ENCODE data around the gene FHIP1A. TPM values are rescaled to one million over a fixed set of nuclear protein-coding genes. Genes with fewer than 3 reads are reported as not detected.

Gene FHIP1A
- total and polyA plus RNA-seq, 2 experiments from 2014 or later = 0.98 to 15.5 TPM

- H3K27ac ChIP-seq = no peak overlapping the region
- TF ChIP-seq, protein P1, sequence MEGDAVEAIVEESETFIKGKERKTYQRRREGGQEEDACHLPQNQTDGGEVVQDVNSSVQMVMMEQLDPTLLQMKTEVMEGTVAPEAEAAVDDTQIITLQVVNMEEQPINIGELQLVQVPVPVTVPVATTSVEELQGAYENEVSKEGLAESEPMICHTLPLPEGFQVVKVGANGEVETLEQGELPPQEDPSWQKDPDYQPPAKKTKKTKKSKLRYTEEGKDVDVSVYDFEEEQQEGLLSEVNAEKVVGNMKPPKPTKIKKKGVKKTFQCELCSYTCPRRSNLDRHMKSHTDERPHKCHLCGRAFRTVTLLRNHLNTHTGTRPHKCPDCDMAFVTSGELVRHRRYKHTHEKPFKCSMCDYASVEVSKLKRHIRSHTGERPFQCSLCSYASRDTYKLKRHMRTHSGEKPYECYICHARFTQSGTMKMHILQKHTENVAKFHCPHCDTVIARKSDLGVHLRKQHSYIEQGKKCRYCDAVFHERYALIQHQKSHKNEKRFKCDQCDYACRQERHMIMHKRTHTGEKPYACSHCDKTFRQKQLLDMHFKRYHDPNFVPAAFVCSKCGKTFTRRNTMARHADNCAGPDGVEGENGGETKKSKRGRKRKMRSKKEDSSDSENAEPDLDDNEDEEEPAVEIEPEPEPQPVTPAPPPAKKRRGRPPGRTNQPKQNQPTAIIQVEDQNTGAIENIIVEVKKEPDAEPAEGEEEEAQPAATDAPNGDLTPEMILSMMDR (IDR thresholded peaks at IDR 0.05; ENCODE audit: low read depth, low read length) = no peak
- DNase-seq (ENCODE audit: low read depth in 1 of 2, low spot score in 1 of 2) = no peak
Measured at GRCh38 chr4:151434183-151434860, 25.3 kb downstream of the FHIP1A start.

DNA sequence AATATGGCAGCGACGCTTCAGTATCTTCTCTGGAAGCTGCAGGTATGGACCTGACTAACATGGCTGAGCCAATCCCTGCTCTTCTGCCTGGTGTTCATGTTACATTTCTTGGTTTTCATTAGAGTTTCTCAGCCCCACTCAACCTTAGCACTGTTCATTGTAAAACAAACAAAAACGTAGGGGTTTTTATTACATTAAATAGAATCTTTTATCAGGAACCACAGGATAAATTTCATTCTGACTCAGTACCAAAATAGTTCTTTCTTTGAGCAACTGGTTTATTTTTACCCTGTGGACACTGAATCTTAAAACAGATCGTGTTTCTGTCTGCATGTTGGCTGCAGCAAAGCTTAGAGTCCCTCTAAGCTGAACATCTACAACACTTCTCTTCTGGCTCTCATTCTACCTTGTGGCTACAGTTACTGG, 27.1 kb downstream of the FHIP1A start:
- Histone ChIP-seq H3K36me3 (no peaks in the 10 kb centered on the region), H3K27ac (peak overlapping the region; percentile 69), H3K27me3 (no peaks in the 10 kb centered on the region)

More at GRCh38 chr4:151434183-151434860, 25.3 kb downstream of the FHIP1A start:
- Histone ChIP-seq H3K36me3 (no peaks in the 10 kb centered on the region), H3K27me3 (no peaks in the 10 kb centered on the region), H3K9me3 (ENCODE audit: low read depth) (no peaks in the 10 kb centered on the region), H3K4me3 (no peak overlapping the region), H3K4me1 (ENCODE audit: low read depth) (peaks cover 17% of the 10 kb centered on the region)

GRCh38 chr4:151437505-151437904, 28.5 kb downstream of the FHIP1A start:
- Histone ChIP-seq H3K36me3 (no peaks in the 10 kb centered on the region), H3K4me1 (ENCODE audit: low read depth) (peaks cover 8% of the 10 kb centered on the region), H3K4me3 (no peak overlapping the region), H3K9me3 (ENCODE audit: low read depth) (no peaks in the 10 kb centered on the region), H3K27ac (no peak overlapping the region), H3K27me3 (no peaks in the 10 kb centered on the region)
- TF ChIP-seq, protein P1 (IDR thresholded peaks at IDR 0.05; ENCODE audit: low read depth, low read length) = no peak
- no peak for DNase-seq (ENCODE audit: low read depth in 1 of 2, low spot score in 1 of 2)

More for the DNA sequence above, 27.1 kb downstream of the FHIP1A start:
- Histone ChIP-seq H3K9me3 (ENCODE audit: low read depth) (no peaks in the 10 kb centered on the region), H3K4me1 (ENCODE audit: low read depth) (peaks cover 8% of the 10 kb centered on the region), H3K4me3 (no peak overlapping the region)
- TF ChIP-seq, protein P1 (IDR thresholded peaks at IDR 0.05; ENCODE audit: low read depth, low read length) = no peak
- peak in 1 of 2 donors; percentile 23 for DNase-seq (ENCODE audit: low read depth in 1 of 2, low spot score in 1 of 2)

DNA sequence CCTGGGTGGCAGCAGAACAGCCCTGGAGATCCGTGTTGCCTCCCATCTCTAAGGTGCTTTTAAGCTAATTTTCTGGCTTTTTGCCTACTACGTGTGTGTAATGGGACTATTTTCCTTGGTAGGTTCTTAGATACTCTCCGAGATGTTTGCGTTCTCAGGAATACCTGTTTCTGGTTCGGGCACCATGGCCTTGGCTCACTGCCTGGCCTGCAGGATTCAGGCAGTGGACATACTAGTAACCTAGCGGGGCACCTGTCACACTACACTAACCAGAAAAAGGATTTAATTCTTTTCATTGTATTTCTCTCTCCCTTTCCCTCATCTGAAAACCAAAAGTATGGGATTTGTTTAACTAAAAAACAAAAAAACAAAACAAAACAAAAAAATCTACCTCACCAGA, 29.2 kb downstream of the FHIP1A start:
- Histone ChIP-seq H3K27ac (no peak overlapping the region), H3K36me3 (no peaks in the 10 kb centered on the region), H3K9me3 (ENCODE audit: low read depth) (no peaks in the 10 kb centered on the region), H3K27me3 (no peaks in the 10 kb centered on the region), H3K4me3 (no peak overlapping the region), H3K4me1 (ENCODE audit: low read depth) (peaks cover 8% of the 10 kb centered on the region)
- TF ChIP-seq, protein P1 (IDR thresholded peaks at IDR 0.05; ENCODE audit: low read depth, low read length) = no peak
- DNase-seq (ENCODE audit: low read depth in 1 of 2, low spot score in 1 of 2) = no peak

DNA sequence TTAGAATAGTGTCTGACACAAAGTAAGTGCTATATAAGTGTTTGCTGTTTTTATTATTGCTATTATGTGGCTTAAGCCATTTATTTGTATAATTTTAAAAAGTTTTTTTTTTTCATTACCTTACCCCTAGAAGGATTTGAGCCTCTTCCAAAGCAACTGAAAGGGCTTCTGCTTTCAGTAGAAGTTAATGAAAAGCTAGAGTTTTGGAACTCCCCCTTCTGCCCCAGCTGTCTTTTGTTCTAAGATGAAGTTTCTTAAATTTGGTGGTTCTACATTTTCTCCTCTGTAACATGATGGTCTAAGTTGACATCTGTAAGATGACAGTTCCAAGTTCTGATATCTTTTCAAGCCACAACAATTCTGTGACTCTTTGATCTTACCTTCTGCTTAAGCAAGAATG, 30.3 kb downstream of the FHIP1A start:
- H3K36me3 ChIP-seq = no peaks in the 10 kb centered on the region
- H3K4me1 ChIP-seq (ENCODE audit: low read depth) = peaks cover 8% of the 10 kb centered on the region
- no peak for DNase-seq (ENCODE audit: low read depth in 1 of 2, low spot score in 1 of 2)
- H3K27ac ChIP-seq = no peak overlapping the region
- no peaks in the 10 kb centered on the region for H3K27me3 ChIP-seq
- no peak overlapping the region for H3K4me3 ChIP-seq
- H3K9me3 ChIP-seq (ENCODE audit: low read depth) = no peaks in the 10 kb centered on the region
- TF ChIP-seq, protein P1 (IDR thresholded peaks at IDR 0.05; ENCODE audit: low read depth, low read length) = no peak
